GM12878 (cell line): ENCODE results near the gene NFKBIB. TPM values are rescaled to one million over a fixed set of nuclear protein-coding genes. Genes with fewer than 3 reads are reported as not detected.

ENCODE experiments used
- ATAC-seq: fragments of 200-7000 bp; cut with Tn5 transposase; 3 replicates; pipeline ENCODE4 v1.9.1; 2020; ENCODE audit warnings: mild to moderate bottlenecking, moderate library complexity
- BruUV-seq: library from RNA; stranded (reverse); fragments of 400-500 nt; replicated peaks from 2 replicates; lab custom pipeline; 2021; lab: Mats Ljungman, UMichigan
- CTCF ChIA-PET: fragments of 300-600 bp; sonication (Branson Sonifier 250); formaldehyde crosslinking; extraction: SDS; loops from one replicate; lab custom pipeline; 2021; ENCODE audit warnings: inconsistent platforms; lab: Yijun Ruan, JAX
- POLR2A ChIA-PET: fragments of 350-600 bp; formaldehyde crosslinking; extraction: SDS; loops from one replicate; lab custom pipeline; 2021; ENCODE audit warnings: inconsistent platforms; lab: Charles Lee
- RAD21 ChIA-PET: fragments of 300-600 bp; sonication (Branson Sonifier 250); formaldehyde crosslinking; loops from one replicate; lab custom pipeline; 2023; ENCODE audit warnings: antibody characterized with exemption; ENCODE audit not compliant: unreplicated experiment; lab: Charles Lee
- SMC1A ChIA-PET: fragments of 300-600 bp; sonication (Branson Sonifier 250); formaldehyde crosslinking; loops from one replicate; lab custom pipeline; 2023; ENCODE audit not compliant: unreplicated experiment, uncharacterized antibody; lab: Charles Lee
- DNase-seq: peaks from one replicate; pipeline ENCODE4 v3.0.0-alpha.2; 2011; ENCODE audit warnings: low read depth, low spot score
- FAIRE-seq: peaks from 3 replicates; lab custom pipeline; 2011; peaks lifted over from hg19 to GRCh38; lab: Jason Lieb, UNC
- H2AFZ ChIP-seq: 2 replicates; pipeline ENCODE4 v1.6.0; 2011; ENCODE audit warnings: low read depth, low read length, control low read depth; ENCODE audit not compliant: control insufficient read depth
- H3K27ac ChIP-seq: 2 replicates; pipeline ENCODE4 v1.5.1; 2011; ENCODE audit warnings: control low read depth; ENCODE audit not compliant: control insufficient read depth, insufficient read depth
- H3K27me3 ChIP-seq, 2 experiments: replicated peaks in 1 of 2; 2 replicates each; pipeline versions ENCODE4 v1.6.0 to v1.6.1; 2011; ENCODE audit warnings: low read length in 1 of 2; ENCODE audit not compliant: control insufficient read depth in 2 of 2, insufficient read depth in 2 of 2
- H3K36me3 ChIP-seq, 2 experiments: 2 replicates each; pipeline ENCODE4 v1.5.1; 2011; ENCODE audit warnings: low read length in 1 of 2; ENCODE audit not compliant: control insufficient read depth in 2 of 2, insufficient read depth in 2 of 2
- H3K4me1 ChIP-seq: 2 replicates; pipeline ENCODE4 v1.6.1; 2011; ENCODE audit warnings: mild to moderate bottlenecking, low read length, moderate library complexity, mixed read lengths; ENCODE audit not compliant: control insufficient read depth, insufficient read depth
- H3K4me2 ChIP-seq: 2 replicates; pipeline ENCODE4 v1.6.0; 2011; ENCODE audit warnings: control low read depth; ENCODE audit not compliant: control insufficient read depth, insufficient read depth
- H3K4me3 ChIP-seq: fragments of 200-600 bp; sonication (generic); 2 replicates; pipeline ENCODE4 v1.5.1; 2016
- H3K79me2 ChIP-seq: 2 replicates; pipeline ENCODE4 v1.6.0; 2011; ENCODE audit warnings: low read length; ENCODE audit not compliant: control insufficient read depth, insufficient read depth
- H3K9ac ChIP-seq: 2 replicates; pipeline ENCODE4 v1.8.0; 2011; ENCODE audit warnings: low read length, control low read depth, mixed read lengths; ENCODE audit not compliant: control insufficient read depth, insufficient read depth
- H3K9me3 ChIP-seq: replicated peaks from 3 replicates; pipeline ENCODE4 v1.5.1; 2011; ENCODE audit warnings: mild to moderate bottlenecking, low read length; ENCODE audit not compliant: control insufficient read depth, insufficient read depth
- H4K20me1 ChIP-seq: 2 replicates; pipeline ENCODE4 v1.6.0; 2011; ENCODE audit not compliant: control insufficient read depth, insufficient read depth
- NR2C1 ChIP-seq: fragments of 450-650 bp; IDR thresholded peaks from 2 replicates; pipeline ENCODE4 v1.6.1; 2017; ENCODE audit warnings: antibody characterized with exemption, mild to moderate bottlenecking, moderate library complexity
- NR2F1 ChIP-seq: fragments of 450-650 bp; conservative IDR thresholded peaks from 2 replicates; pipeline ENCODE4 v1.6.1; 2017; ENCODE audit warnings: mild to moderate bottlenecking
- POU2F2 ChIP-seq: IDR thresholded peaks from 3 replicates; pipeline ENCODE4 v1.6.1; 2011; ENCODE audit warnings: low read depth, mild to moderate bottlenecking, low read length, borderline replicate concordance
- STAT3 ChIP-seq: IDR thresholded peaks from 2 replicates; pipeline ENCODE4 v1.6.1; 2011; ENCODE audit warnings: low read depth, low read length, improper control_type of control experiment
- TBL1XR1 ChIP-seq: IDR thresholded peaks from 2 replicates; pipeline ENCODE4 v1.6.1; 2012; ENCODE audit warnings: low read depth, low read length, improper control_type of control experiment
- ZNF217 ChIP-seq: fragments of 450-650 bp; IDR thresholded peaks from 2 replicates; pipeline ENCODE4 v1.6.1; 2017; ENCODE audit warnings: antibody characterized with exemption, mild to moderate bottlenecking
- WGBS: methylation state at CpG from one replicate; pipeline ENCODE4 v1.1.6; 2016; ENCODE audit warnings: low lambda C conversion rate; ENCODE audit not compliant: insufficient replicate concordance, insufficient coverage; ENCODE audit errors: missing lambda C conversion rate; 5-methylcytosine and 5-hydroxymethylcytosine counted together
- in situ Hi-C: fragments of 300-500 bp; cut with MboI; formaldehyde crosslinking; loops from 9 replicates; pipeline ENCODE4 v1.14.3; 2018; ENCODE audit warnings: mixed read lengths
- intact Hi-C: fragments of 100-400 bp; cut with micrococcal nuclease; formaldehyde crosslinking; loops from one replicate; pipeline ENCODE4 v1.14.2; 2022; ENCODE audit not compliant: unreplicated experiment
- polyA plus RNA-seq, 11 experiments: library from polyadenylated mRNA; depleted of rRNA in 4 of 11; unstranded in 6 of 11; stranded (reverse) in 5 of 11; fragments of >200 nt; fragmentation: Nextera tagmentation in 4 of 11; fragmentation: Illumina TruSeq in 1 of 11; extraction: Ambion mirVana in 4 of 11; extraction: Trizol in 1 of 11; gene quantifications; 1 replicate in 1 of 11; 2 replicates in 10 of 11; pipeline versions ENCODE4 v1.2.1 to v1.2.3, GENCODE V29; 2011 to 2016; ENCODE audit warnings: inconsistent platforms in 2 of 11, missing spikeins in 2 of 11, low read depth in 1 of 11
- total RNA-seq, 4 experiments: library from RNA; depleted of rRNA in 3 of 4; stranded (reverse); fragments of >200 nt in 3 of 4; fragmentation: Illumina TruSeq in 1 of 4; extraction: Trizol in 1 of 4; gene quantifications; 2 replicates each; pipeline versions ENCODE4 v1.2.1 to v1.2.3, GENCODE V29; 2013 to 2021
- TF ChIP-seq, protein P1 (sequence below): fragments of 450-650 bp; IDR thresholded peaks from 2 replicates; pipeline ENCODE4 v1.6.1; 2017; ENCODE audit warnings: borderline replicate concordance

NFKBIB gene
- total and polyA plus RNA-seq, 10 of the 15 experiments (the other 5 are each of a cell fraction or from before 2014, with no cell fraction given) = 1.2 to 60.9 (median 31.0) TPM

DNA sequence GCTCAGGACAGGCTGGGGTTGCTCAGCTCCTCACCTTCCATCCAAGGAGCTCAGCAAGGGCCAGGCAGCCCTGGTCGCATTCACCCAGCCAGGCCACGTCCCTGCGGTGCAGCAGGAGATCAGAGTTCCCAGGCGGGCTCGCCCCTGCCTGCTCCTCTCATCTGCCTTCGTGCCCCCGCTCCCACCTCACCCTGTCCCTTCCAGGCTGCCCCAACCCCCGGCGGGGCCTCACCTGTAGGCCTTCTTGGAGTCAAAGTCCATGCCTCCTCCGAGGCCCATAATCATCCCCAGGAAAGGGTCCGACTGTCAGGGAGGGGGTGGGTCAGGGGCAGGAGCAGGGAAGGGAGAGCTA is 20.4 kb upstream of the NFKBIB start:
- DNase-seq = no peak
- H4K20me1 ChIP-seq = no peaks in the 10 kb centered on the region
- in situ Hi-C loops (no loop called here), intact Hi-C loops (loop anchor here (2.0 kb wide), 1 partner anchor 19 kb away; the partner anchor contains the start of genes NFKBIB and SIRT2)
- POLR2A ChIA-PET = interaction anchor here (0.5 to 2.8 kb wide), 5 partner anchors 10 to 265 kb away, joined by 4 to 12 read pairs (median 7); partner anchors contain the start of genes ECH1, NFKBIB and SIRT2
- no peak overlapping the region for H3K9ac ChIP-seq
- H3K36me3 ChIP-seq = no peaks in the 10 kb centered on the region; a peak in 1 of 4 replicates
- H3K9me3 ChIP-seq = no peaks in the 10 kb centered on the region
- 91% methylated on average over 11 of the region's 11 CpGs for WGBS
- H3K27me3 ChIP-seq = no peaks in the 10 kb centered on the region
- no peak overlapping the region for H3K27ac ChIP-seq
- ATAC-seq = no peak
- CTCF ChIA-PET = interaction anchor here (0.6 to 4.8 kb wide), 6 partner anchors 8 to 335 kb away, joined by 3 to 62 read pairs (median 10); partner anchors contain the start of genes HNRNPL, MRPS12 and SARS2
- H3K4me2 ChIP-seq = no peak overlapping the region
- H3K4me1 ChIP-seq = peaks cover 7% of the 10 kb centered on the region
- RAD21 ChIA-PET = interaction anchor here (0.8 to 2.1 kb wide), 5 partner anchors 9 to 149 kb away, joined by 3 to 8 read pairs (median 4); partner anchors contain the start of genes MRPS12 and SARS2
- no peak overlapping the region for H2AFZ ChIP-seq
- SMC1A ChIA-PET = interaction anchor here (1.0 to 1.7 kb wide), 3 partner anchors 8 to 51 kb away, joined by 3 to 9 read pairs (median 4); partner anchors contain the start of genes MRPS12 and SARS2
- TF ChIP-seq NR2F1 (no peak), TBL1XR1 (no peak), STAT3 (no peak), NR2C1 (no peak), POU2F2 (no peak), ZNF217 (no peak)
- TF ChIP-seq, protein P1, sequence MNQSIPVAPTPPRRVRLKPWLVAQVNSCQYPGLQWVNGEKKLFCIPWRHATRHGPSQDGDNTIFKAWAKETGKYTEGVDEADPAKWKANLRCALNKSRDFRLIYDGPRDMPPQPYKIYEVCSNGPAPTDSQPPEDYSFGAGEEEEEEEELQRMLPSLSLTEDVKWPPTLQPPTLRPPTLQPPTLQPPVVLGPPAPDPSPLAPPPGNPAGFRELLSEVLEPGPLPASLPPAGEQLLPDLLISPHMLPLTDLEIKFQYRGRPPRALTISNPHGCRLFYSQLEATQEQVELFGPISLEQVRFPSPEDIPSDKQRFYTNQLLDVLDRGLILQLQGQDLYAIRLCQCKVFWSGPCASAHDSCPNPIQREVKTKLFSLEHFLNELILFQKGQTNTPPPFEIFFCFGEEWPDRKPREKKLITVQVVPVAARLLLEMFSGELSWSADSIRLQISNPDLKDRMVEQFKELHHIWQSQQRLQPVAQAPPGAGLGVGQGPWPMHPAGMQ = no peak
- no peak overlapping the region for H3K4me3 ChIP-seq
- BruUV-seq = no TSS peak
- H3K79me2 ChIP-seq = no peaks in the 10 kb centered on the region; the same call in none of the 2 replicates
- FAIRE-seq = no peak
